Panc1 (cell line): Measurements from ENCODE around the gene GTPBP4.

ENCODE experiments used
- POLR2AphosphoS5 ChIP-seq: IDR thresholded peaks from 2 replicates; pipeline ENCODE4 v1.6.1; 2012; ENCODE audit warnings: mild to moderate bottlenecking, low read depth, low read length, moderate library complexity
- REST ChIP-seq, 2 experiments: IDR thresholded peaks; 2 replicates each; pipeline ENCODE4 v1.6.1; 2011 to 2012; ENCODE audit warnings: low read depth in 2 of 2, control low read depth in 1 of 2, low read length in 1 of 2, mild to moderate bottlenecking in 1 of 2, moderate library complexity in 1 of 2; ENCODE audit not compliant: insufficient read depth in 1 of 2
- SIN3A ChIP-seq: IDR thresholded peaks from 2 replicates; pipeline ENCODE4 v1.6.1; 2012; ENCODE audit warnings: low read depth, mild to moderate bottlenecking, low read length, moderate library complexity, borderline replicate concordance; ENCODE audit not compliant: insufficient read depth
- TF ChIP-seq, protein P1 (sequence below): fragments of 450-650 bp; IDR thresholded peaks from 2 replicates; pipeline ENCODE4 v1.5.1; 2017; ENCODE audit warnings: mild to moderate bottlenecking

DNA sequence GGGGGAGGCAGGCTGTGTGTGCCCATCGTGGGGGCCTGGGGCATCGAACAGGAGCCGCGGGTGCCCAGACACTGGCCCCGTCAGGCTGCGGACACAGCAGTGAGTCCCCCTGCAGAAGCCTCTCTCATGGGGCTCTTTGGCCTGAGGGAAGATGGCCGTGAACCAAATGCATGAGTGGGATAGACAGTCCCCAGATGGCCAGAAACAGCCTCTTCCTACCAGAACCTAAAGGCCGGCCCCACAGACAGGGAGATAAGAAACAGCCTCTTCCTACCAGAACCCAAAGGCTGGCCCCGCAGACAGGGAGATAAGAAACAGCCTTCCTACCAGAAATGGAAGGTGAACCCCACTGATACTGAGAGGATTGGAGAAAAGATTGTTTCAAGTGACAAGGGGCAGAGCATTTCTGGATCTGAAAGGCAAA is 20.8 kb downstream of the GTPBP4 start:
- TF ChIP-seq, protein P1, sequence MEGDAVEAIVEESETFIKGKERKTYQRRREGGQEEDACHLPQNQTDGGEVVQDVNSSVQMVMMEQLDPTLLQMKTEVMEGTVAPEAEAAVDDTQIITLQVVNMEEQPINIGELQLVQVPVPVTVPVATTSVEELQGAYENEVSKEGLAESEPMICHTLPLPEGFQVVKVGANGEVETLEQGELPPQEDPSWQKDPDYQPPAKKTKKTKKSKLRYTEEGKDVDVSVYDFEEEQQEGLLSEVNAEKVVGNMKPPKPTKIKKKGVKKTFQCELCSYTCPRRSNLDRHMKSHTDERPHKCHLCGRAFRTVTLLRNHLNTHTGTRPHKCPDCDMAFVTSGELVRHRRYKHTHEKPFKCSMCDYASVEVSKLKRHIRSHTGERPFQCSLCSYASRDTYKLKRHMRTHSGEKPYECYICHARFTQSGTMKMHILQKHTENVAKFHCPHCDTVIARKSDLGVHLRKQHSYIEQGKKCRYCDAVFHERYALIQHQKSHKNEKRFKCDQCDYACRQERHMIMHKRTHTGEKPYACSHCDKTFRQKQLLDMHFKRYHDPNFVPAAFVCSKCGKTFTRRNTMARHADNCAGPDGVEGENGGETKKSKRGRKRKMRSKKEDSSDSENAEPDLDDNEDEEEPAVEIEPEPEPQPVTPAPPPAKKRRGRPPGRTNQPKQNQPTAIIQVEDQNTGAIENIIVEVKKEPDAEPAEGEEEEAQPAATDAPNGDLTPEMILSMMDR, result no peak
- TF ChIP-seq POLR2AphosphoS5 (no peak), REST (IDR thresholded peaks at IDR 0.05; ENCODE audit: insufficient read depth in 1 of 2, low read depth in 2 of 2, low read length in 1 of 2) (no peak), SIN3A (no peak)
